Astrocyte (in vitro differentiated cells and primary cell): ENCODE measurements around the gene EXOG. TPM values are rescaled to one million over a fixed set of nuclear protein-coding genes. Genes with fewer than 3 reads are reported as not detected.

ENCODE experiments used
- DNase-seq: peaks from one replicate; pipeline ENCODE4 v3.0.0-alpha.2; 2010; ENCODE audit warnings: low read depth
- FAIRE-seq: peaks from 2 replicates; lab custom pipeline; 2011; peaks lifted over from hg19 to GRCh38; lab: Jason Lieb, UNC
- H2AFZ ChIP-seq: 2 replicates; pipeline ENCODE4 v1.6.0; 2012; ENCODE audit warnings: low read depth, low read length, inconsistent platforms
- H3K27ac ChIP-seq: 2 replicates; pipeline ENCODE4 v1.5.1; 2011; ENCODE audit warnings: low read depth, low read length, inconsistent platforms
- H3K27me3 ChIP-seq: 2 replicates; pipeline ENCODE4 v1.6.0; 2011; ENCODE audit warnings: low read length, inconsistent platforms; ENCODE audit not compliant: insufficient read depth
- H3K36me3 ChIP-seq: 2 replicates; pipeline ENCODE4 v1.5.1; 2011; ENCODE audit warnings: low read length, inconsistent platforms; ENCODE audit not compliant: insufficient read depth
- H3K4me1 ChIP-seq: 2 replicates; pipeline ENCODE4 v1.5.1; 2011; ENCODE audit warnings: low read length, inconsistent platforms; ENCODE audit not compliant: insufficient read depth
- H3K4me2 ChIP-seq: 2 replicates; pipeline ENCODE4 v1.6.0; 2012; ENCODE audit warnings: low read length, inconsistent platforms
- H3K4me3 ChIP-seq: 2 replicates; pipeline ENCODE4 v1.5.1; 2011; ENCODE audit warnings: low read depth, mild to moderate bottlenecking, low read length, inconsistent platforms; ENCODE audit not compliant: insufficient read depth
- H3K79me2 ChIP-seq: 2 replicates; pipeline ENCODE4 v1.6.0; 2012; ENCODE audit warnings: mild to moderate bottlenecking, low read length, inconsistent platforms; ENCODE audit not compliant: insufficient read depth
- H3K9ac ChIP-seq: 2 replicates; pipeline ENCODE4 v1.6.0; 2012; ENCODE audit warnings: mild to moderate bottlenecking, low read length, inconsistent platforms
- H3K9me3 ChIP-seq: 2 replicates; pipeline ENCODE4 v1.5.1; 2012; ENCODE audit warnings: low read depth, mild to moderate bottlenecking, low read length, inconsistent platforms; ENCODE audit not compliant: insufficient read depth
- H4K20me1 ChIP-seq: 2 replicates; pipeline ENCODE4 v1.6.0; 2012; ENCODE audit warnings: low read length, inconsistent platforms; ENCODE audit not compliant: insufficient read depth
- H3K27ac Mint-ChIP-seq: one replicate; pipeline ENCODE4 v1.8.0; 2021; ENCODE audit warnings: mild to moderate bottlenecking, mixed read lengths; ENCODE audit not compliant: unreplicated experiment
- H3K27me3 Mint-ChIP-seq: one replicate; pipeline ENCODE4 v1.8.0; 2021; ENCODE audit warnings: low read depth, mixed read lengths; ENCODE audit not compliant: unreplicated experiment
- H3K36me3 Mint-ChIP-seq: one replicate; pipeline ENCODE4 v1.8.0; 2021; ENCODE audit warnings: low read depth, mixed read lengths; ENCODE audit not compliant: unreplicated experiment
- H3K4me1 Mint-ChIP-seq: one replicate; pipeline ENCODE4 v1.8.0; 2021; ENCODE audit warnings: low read depth, mixed read lengths; ENCODE audit not compliant: unreplicated experiment
- H3K4me3 Mint-ChIP-seq: one replicate; pipeline ENCODE4 v1.8.0; 2021; ENCODE audit warnings: mild to moderate bottlenecking, moderate library complexity, mixed read lengths; ENCODE audit not compliant: unreplicated experiment
- H3K9me3 Mint-ChIP-seq: one replicate; pipeline ENCODE4 v1.8.0; 2021; ENCODE audit warnings: mild to moderate bottlenecking, mixed read lengths; ENCODE audit not compliant: unreplicated experiment
- CTCF ChIP-seq: IDR thresholded peaks from 2 replicates; pipeline ENCODE4 v1.5.1; 2011; ENCODE audit warnings: low read depth, mild to moderate bottlenecking, inconsistent platforms, low read length, moderate library complexity; ENCODE audit not compliant: insufficient read depth
- EZH2 ChIP-seq: IDR thresholded peaks from 2 replicates; pipeline ENCODE4 v1.6.1; 2012; ENCODE audit warnings: mild to moderate bottlenecking, low read length, inconsistent platforms; ENCODE audit not compliant: insufficient read depth
- total RNA-seq: library from RNA; stranded (reverse); gene quantifications from 2 replicates; pipeline ENCODE4 v1.2.1, GENCODE V29; 2021

The EXOG gene
- total RNA-seq, 1 donor from 2014 or later: 11.5 TPM

GRCh38 chr3:38468765-38469164 lies 27.4 kb upstream of the EXOG start:
- Histone ChIP-seq H3K36me3 (no peaks in the 10 kb centered on the region), H3K27ac (no peak overlapping the region), H4K20me1 (peaks cover 20% of the 10 kb centered on the region), H3K79me2 (no peaks in the 10 kb centered on the region), H3K4me1 (no peaks in the 10 kb centered on the region), H3K27me3 (no peaks in the 10 kb centered on the region), H3K9ac (no peak overlapping the region), H3K4me3 (no peak overlapping the region), H3K4me2 (no peak overlapping the region), H2AFZ (no peak overlapping the region), H3K9me3 (no peaks in the 10 kb centered on the region)
- Mint-ChIP-seq H3K9me3 (peaks cover 10% of the 10 kb centered on the region), H3K27ac (no peak overlapping the region), H3K36me3 (peaks cover 2% of the 10 kb centered on the region), H3K27me3 (no peaks in the 10 kb centered on the region), H3K4me1 (peaks cover 10% of the 10 kb centered on the region), H3K4me3 (no peak overlapping the region)
- no peak for TF ChIP-seq EZH2
- FAIRE-seq (no peak), DNase-seq (no peak)

DNA sequence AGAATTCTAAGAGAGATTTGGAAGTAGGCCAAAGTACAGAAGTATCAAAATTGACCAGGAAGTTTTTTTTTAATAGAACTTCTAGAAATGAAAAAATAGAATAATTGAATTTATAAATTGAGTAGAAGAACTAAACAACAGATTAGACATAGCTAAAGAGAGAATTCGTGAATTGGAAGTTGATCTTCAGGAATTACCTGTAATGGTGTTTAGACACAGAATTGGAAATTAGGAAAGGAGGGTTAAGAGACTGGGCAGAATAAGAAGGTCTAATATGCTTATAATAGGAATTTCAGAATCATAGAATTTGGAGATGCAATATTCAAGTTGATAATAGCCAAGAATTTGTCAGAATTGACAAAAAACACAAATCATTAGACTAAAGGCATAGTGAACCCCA lies 26.3 kb upstream of the EXOG start:
- Mint-ChIP-seq H3K36me3 (peaks cover 4% of the 10 kb centered on the region), H3K4me3 (no peak overlapping the region), H3K9me3 (peaks cover 10% of the 10 kb centered on the region), H3K27me3 (no peaks in the 10 kb centered on the region), H3K4me1 (peaks cover 10% of the 10 kb centered on the region), H3K27ac (no peak overlapping the region)
- Histone ChIP-seq H3K4me2 (no peak overlapping the region), H3K4me1 (no peaks in the 10 kb centered on the region), H3K9me3 (no peaks in the 10 kb centered on the region), H3K27me3 (no peaks in the 10 kb centered on the region), H3K79me2 (peaks cover 3% of the 10 kb centered on the region), H3K27ac (no peak overlapping the region), H2AFZ (no peak overlapping the region), H3K9ac (no peak overlapping the region), H3K4me3 (no peak overlapping the region), H3K36me3 (no peaks in the 10 kb centered on the region), H4K20me1 (peaks cover 27% of the 10 kb centered on the region)
- FAIRE-seq (no peak), DNase-seq (no peak)
- no peak for TF ChIP-seq CTCF
- no peak for TF ChIP-seq EZH2

- H3K9ac ChIP-seq: no peak overlapping the region
- no peak overlapping the region for H2AFZ ChIP-seq
- Mint-ChIP-seq H3K4me1 (peaks cover 10% of the 10 kb centered on the region), H3K36me3 (peaks cover 4% of the 10 kb centered on the region), H3K27ac (no peak overlapping the region), H3K4me3 (no peak overlapping the region), H3K9me3 (peaks cover 10% of the 10 kb centered on the region), H3K27me3 (no peaks in the 10 kb centered on the region)
- no peaks in the 10 kb centered on the region for H3K4me1 ChIP-seq
- no peak overlapping the region for H3K27ac ChIP-seq
- no peaks in the 10 kb centered on the region for H3K27me3 ChIP-seq
- no peak for TF ChIP-seq CTCF
- no peak for TF ChIP-seq EZH2
- H4K20me1 ChIP-seq: peaks cover 33% of the 10 kb centered on the region
- H3K4me2 ChIP-seq: no peak overlapping the region
- no peaks in the 10 kb centered on the region for H3K9me3 ChIP-seq
- no peaks in the 10 kb centered on the region for H3K36me3 ChIP-seq
- H3K4me3 ChIP-seq: no peak overlapping the region
- H3K79me2 ChIP-seq: peaks cover 3% of the 10 kb centered on the region
- no peak for FAIRE-seq
- no peak for DNase-seq
Observed at GRCh38 chr3:38471260-38471857, 24.8 kb upstream of the EXOG start.
